GM18520 (cell line): ENCODE results near the gene NLGN1.

Source experiments
- ATAC-seq: cut with Tn5 transposase; IDR thresholded peaks from one replicate; pipeline ENCODE4 v1.9.1; 2021; ENCODE audit not compliant: unreplicated experiment

The NLGN1 gene

GRCh38 chr3:173706630-173707029, 309.1 kb downstream of the NLGN1 start:
- no peak for ATAC-seq

DNA sequence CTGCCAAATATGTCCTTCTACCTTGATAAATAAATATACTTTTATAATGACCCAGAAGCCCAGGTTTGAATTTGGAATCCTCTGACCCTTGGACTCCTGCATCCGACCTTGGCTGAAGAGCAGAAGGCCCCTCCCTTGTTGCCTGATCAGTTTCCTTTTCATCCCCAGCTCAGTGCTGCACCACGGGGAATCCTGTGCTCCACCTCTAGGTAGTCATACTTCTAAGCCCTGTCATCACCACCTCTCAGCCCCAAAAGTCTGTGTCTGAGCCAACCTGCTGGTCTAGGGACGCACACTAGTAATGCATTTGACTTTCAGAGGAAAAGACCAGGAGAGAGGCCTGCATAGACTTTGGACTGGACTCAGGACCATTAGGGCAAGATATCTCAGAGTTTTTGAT, 310.6 kb downstream of the NLGN1 start:
- no peak for ATAC-seq

DNA sequence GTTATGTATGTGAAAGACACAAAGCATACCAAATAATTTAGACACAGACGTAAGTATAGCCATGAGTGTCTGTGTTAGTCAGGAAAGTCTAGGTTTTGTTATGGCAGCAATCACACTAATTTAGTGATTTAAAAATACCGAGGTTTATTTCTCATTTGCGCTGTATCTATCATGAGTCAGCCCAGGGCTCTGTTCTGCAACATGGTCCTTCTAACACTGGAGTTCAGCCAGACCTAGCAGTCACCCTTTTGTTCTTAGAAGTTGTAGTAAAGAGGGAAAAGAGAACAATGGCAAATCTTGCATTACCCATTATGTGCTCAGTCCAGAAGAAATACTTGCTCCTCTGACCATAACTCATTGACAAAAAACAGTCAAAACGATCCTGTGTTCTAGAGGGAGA, 311.5 kb downstream of the NLGN1 start:
- no peak for ATAC-seq

DNA sequence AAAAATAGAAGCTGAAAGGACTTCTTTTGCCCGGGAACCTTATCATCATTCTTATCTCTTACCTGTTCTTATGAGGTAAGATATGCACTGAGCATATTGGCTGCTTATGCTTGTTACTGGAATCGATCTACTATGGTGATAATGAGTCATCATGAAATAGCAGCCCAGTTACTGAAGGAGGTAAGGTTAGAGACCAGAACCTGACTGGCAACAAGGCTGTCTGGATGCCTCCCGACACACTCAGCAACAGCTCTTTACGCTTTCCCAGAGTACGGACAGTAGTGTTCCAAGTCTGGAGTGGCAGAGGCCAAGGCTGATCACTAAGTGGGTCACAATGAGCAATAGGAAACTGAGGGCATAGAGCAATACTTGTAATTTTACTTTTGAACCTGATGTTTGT, 314.1 kb downstream of the NLGN1 start:
- no peak for ATAC-seq

DNA sequence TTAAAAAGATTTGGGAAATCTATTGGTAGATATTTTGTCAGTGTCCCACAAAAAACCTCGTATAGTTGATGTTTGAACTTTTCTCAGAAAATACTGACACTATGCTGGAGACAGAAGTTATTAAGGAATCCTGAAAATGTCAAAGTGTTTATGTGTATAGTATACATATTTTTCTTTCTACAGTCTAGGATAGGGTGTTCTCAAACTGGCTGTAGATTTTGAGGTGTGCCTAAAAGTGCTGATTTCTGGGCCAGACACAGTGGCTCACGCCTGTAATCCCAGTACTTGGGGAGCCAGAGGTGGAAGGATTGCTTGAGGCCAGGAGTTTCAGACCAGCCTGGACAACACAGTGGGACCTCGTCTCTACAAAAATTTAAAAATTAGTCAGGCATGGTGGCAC, 322.0 kb downstream of the NLGN1 start:
- no peak for ATAC-seq

DNA sequence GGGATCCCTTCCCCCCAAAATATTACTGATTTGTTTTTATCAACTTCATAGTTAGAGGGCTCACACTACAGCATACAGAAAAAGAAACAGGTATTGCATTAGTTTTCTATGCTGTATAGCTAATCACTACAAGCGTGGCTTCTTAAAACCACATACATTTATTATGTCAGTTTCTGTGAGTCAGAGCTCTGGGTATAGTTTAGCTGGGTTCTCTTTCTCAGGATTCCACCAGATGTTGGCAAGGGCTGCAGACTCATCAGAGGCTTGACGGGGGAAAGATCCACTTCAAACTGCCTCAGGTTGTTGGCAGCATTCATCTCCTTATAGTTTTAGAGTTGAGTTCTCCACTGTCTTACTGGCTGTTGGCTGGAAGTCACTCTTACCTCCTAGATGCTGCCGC, 328.0 kb downstream of the NLGN1 start:
- no peak for ATAC-seq

DNA sequence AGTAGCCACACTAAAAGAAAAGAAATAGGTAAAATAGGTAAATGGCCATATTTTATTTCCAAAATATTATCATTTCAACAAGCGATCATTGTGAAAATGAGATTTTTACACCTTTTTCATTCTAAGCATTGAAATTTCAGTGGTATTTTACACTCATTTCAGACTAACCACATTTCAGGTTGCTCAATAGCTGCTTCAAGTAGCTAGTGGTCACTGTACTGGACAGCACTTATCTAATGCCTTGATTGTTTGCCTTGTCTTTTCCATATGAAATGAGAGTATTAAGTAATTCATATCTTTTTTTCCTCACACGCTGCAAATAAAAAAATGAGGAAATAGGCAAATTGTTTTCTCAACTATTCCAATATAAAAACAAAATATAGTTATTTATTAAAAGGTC, 332.8 kb downstream of the NLGN1 start:
- ATAC-seq = no peak

- ATAC-seq = no peak
Observed at GRCh38 chr3:173732237-173732636, 334.7 kb downstream of the NLGN1 start.

DNA sequence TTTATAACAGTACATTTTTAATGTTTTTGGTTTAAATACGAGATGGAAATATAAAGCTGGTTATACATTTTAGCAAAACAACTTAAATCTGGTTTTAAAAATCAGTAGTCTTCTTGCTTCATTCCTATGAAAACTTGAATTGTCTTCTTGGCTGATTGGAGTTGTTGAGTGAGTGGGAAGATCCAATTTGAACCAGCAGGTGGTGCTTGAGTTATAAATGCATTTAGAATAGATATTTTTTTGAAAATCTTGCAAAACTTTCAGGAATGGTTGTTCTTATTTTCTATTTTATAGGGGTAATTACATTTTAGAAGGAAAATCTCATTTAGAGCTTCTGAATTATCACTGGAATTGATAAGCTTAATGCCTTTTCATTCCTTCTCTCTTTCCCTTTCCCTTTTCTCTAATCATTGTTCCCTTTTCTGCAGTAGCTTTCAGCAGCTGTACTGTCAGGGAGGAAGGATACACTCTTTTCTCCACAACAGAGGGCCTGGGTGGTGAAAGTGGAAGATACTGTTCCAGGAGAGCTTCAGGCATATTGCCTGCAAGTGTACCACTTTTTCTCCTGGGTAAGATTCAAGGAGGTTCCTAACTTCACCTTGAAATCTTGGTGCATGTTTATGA, 335.6 kb downstream of the NLGN1 start:
- ATAC-seq = no peak

DNA sequence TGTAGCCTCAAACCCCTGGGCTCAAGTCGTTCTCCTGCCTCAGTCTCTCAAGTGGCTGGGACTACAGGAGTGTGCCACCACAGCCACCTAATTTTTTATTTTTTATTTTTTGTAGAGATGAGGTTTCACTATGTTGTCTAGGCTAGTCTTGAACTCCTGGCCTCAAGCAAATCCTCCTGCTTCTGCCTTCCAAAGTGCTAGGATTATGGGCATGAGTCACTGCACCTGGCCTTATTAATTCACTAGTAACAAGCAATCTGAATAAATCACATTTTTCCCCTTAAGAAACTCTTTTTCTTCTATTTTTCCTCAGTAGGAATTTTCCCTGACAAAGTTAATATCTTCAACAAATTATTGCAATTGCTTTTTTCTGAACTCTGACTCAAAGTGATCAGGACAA, 336.9 kb downstream of the NLGN1 start:
- no peak for ATAC-seq

DNA sequence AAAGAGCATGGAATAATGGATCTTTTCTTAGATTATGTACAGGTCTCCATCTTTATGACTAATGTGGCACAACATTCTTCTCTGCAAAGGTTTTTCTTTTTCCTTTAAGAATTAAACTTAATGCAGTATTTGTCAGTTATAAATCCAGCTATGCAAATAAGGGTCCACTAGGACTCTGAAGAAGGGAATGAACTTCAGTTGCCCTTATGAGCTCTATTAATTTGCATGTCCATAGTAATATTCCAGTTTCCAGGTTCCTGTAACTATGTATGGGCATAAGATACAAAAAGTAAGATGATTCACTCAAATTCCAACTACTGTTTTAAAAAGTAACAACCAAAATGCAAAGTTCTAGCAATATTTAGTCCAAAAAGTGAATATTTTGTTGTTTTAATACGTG, 337.4 kb downstream of the NLGN1 start:
- ATAC-seq = no peak

DNA sequence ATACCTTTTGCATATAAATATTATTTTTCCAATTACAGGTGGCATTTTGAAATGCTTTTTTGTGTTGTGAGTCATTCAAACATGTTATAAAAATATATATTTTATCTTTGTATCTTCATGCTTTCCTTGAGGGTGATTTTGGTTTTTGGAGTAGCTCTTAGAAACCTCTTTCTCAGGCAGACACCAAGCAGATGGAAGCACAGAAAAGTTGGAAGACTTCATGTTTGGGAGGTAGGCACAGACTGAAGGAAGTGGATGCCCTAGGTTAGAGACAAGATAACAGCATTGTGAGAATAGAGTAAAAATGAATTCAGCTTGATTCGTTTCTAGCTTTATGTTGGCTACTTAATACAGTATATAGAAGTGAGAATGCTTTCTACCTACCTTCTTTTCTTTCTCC, 338.3 kb downstream of the NLGN1 start:
- ATAC-seq = no peak

DNA sequence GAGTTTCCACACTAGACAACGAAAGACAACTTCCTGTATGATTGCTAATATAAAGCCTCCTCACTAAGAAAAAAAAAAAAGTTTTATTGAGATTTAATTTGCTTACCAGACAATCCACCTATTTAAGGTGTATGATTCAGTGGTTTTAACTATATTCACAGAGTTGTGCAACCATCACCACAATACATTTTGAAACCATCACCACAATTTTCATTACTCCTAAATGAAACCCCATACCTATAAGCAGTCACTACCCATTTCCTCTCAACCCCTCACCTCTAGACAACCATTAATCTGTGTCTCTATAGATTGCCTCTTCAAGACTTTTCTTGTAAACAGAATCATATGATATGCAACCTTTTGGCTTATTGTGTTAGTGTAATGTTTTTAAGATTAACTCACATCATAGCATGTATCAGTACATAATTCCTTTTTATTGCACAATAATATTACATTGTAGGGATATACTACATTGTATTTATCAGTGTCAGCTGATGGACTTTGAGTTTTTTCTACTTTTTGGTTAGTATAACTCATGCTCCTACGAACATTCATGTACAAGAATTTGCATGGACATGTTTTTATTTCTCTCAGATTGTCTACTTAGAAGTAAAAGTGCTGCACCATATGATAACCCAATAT, 339.7 kb downstream of the NLGN1 start:
- ATAC-seq = no peak

DNA sequence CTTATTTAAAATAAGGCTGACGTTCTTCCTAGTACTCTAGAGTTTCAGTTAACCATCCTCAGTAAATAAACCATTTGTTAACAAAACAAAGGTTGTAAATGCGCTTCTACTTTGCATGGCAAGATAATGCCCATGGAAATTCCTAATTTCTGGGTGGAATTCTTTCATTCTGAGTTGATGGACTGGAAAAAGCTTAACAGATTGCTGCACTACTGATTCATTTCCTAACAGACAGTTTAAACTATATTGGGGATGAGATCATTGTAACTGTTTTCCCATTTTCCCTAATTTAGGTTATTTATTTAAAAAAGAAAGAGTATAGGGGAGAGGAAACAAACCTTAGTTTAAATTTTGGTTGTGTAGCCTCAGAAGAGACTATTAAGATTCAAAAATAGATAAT, 342.2 kb downstream of the NLGN1 start:
- no peak for ATAC-seq

- ATAC-seq = no peak
Observed at GRCh38 chr3:173742491-173742890, 344.9 kb downstream of the NLGN1 start.

- ATAC-seq = no peak
Observed at GRCh38 chr3:173743111-173743510, 345.6 kb downstream of the NLGN1 start.

- no peak for ATAC-seq
Observed at GRCh38 chr3:173743516-173743915, 346.0 kb downstream of the NLGN1 start.

DNA sequence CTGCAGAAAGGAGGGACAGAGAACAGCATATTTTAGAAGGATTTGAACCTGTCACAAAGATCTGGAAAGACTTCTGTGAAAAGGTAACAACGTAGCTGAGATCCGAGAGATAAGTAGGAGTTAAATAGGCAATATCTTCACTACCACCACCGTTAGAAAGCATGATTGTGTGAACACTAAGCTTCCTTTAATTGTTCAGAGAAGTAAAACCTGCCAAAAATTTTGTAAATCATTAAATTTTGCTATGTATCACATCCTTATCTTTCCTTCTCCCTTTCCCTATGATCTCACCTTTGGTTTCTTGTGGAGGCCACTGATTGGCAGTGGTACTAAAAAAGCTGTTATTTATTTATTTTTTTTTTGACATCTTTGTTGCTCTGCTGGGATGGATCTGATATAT, 346.9 kb downstream of the NLGN1 start:
- no peak for ATAC-seq

DNA sequence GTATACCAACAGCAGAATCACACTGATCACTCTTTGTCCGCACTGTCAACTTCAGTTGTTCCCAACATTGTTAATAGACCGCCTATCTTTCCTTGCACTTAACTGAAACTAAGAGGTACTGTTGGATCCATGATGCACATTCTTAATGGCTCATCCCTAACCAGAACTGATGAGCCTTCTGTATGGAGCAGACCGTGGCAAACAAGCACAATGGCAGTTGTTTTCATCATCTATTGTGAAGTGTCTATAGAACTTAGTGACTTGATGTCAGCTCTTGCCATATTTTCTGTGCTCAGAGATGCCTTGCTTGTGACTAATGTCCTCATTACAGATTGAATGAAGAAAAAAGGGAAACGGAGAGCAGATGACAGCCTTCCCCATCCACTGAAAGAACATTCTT, 347.4 kb downstream of the NLGN1 start:
- ATAC-seq = no peak

DNA sequence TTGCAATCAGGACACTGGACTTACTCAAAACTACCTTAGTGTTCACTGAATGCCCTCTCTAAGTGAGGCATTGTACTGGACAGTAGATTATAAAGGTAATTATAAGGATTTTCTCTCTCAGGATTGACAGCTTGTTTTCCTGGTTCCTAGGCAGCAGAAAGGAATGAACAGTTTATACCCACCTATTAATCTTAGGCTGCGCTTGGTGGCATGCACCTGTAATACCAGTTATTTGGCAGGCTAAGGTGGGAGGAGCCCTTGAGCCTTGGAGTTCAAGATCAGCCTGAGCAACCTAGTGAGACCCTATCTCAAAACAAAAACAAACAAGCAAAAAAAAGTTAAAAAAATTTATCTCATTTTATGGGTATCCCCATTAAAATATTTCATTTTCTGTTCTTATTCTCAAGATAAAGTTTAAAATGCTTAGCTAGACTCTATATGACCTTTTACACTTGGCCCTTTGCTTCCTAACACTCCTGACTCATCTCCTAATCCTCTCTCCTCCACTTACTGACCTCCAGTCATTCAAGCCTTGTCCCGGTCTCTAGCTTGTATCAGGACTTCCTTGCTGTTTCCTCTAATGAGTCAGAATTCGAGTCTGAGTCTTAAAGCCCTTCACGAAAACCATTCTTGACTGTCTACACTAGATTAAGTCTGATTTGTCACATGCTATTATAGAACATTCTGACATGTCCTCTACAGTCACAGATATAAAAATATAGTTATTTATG, 348.6 kb downstream of the NLGN1 start:
- no peak for ATAC-seq

DNA sequence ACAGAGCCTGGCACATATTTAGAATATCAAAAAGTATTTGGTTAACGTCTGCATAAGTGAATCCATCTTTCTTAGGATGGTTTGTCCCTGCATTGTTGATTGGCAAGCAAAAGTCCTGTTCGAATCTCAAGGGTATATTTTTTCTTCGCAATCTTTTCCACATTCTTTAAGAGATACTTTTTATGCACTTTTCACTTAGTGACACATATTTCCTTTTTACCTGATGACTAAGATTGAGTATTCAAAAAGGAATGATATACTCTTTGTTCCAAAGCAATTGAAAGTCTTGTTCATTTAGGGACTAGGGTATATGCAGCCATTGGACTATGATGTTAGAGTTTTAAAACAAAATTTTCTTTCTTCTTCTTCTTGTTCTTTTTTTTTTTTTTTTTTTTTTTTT, 349.9 kb downstream of the NLGN1 start:
- no peak for ATAC-seq

GRCh38 chr3:173748105-173748504, 350.6 kb downstream of the NLGN1 start:
- no peak for ATAC-seq

GRCh38 chr3:173750095-173750494, 352.6 kb downstream of the NLGN1 start:
- ATAC-seq = no peak
